Progenitor cell of endocrine pancreas (in vitro differentiated cells): Measurements from ENCODE around the gene RGS10. TPM values are rescaled to one million over a fixed set of nuclear protein-coding genes. Genes with fewer than 3 reads are reported as not detected.

Source experiments
- DNase-seq: peaks from one replicate; pipeline ENCODE4 v3.0.0; 2021; ENCODE audit warnings: low spot score; ENCODE audit not compliant: unreplicated experiment
- H3K27ac Mint-ChIP-seq: 2 replicates; pipeline ENCODE4 v1.8.0; 2021; ENCODE audit warnings: mild to moderate bottlenecking, moderate library complexity, mixed read lengths
- H3K27me3 Mint-ChIP-seq: 2 replicates; pipeline ENCODE4 v1.8.0; 2021; ENCODE audit warnings: mixed read lengths
- H3K36me3 Mint-ChIP-seq: 2 replicates; pipeline ENCODE4 v1.8.0; 2022; ENCODE audit warnings: mixed read lengths; ENCODE audit not compliant: insufficient read depth
- H3K4me1 Mint-ChIP-seq: 2 replicates; pipeline ENCODE4 v1.8.0; 2021; ENCODE audit warnings: low read depth, mixed read lengths
- H3K4me3 Mint-ChIP-seq: 2 replicates; pipeline ENCODE4 v1.8.0; 2021; ENCODE audit warnings: low read depth, mild to moderate bottlenecking, moderate library complexity, mixed read lengths
- H3K9me3 Mint-ChIP-seq: 2 replicates; pipeline ENCODE4 v1.8.0; 2021; ENCODE audit warnings: low read depth, mixed read lengths
- total RNA-seq: library from RNA; stranded (reverse); gene quantifications from 2 replicates; pipeline ENCODE4 v1.2.1, GENCODE V29; 2021
- TF ChIP-seq, protein P1 (sequence below): fragments of 200-600 bp; sonication (generic); IDR thresholded peaks from one replicate; pipeline ENCODE4 v1.5.0; 2021; ENCODE audit warnings: antibody characterized with exemption, mild to moderate bottlenecking; ENCODE audit not compliant: unreplicated experiment

RGS10 gene
- total RNA-seq, 1 donor from 2014 or later, result 0.96 TPM

DNA sequence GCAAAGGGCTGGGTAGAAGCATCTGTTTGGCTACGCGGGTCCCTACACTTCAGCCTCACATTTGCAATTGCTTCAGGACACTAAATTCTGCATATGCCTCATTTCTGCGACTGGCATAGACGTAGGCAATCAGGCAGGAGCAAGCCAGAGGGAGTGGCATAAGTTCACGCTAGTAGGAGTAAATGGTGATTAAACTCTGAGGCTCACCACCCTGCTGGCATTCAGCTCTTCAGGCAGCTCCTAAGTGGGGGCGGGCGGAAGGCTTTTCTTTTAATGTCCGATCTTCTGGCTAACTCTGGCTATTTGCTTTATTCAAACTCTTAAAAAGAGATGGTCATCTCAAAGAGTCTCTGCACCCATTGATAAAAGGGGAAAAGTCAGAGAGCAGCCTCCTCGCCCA is 45.3 kb downstream of the RGS10 start:
- Mint-ChIP-seq H3K4me1 (peaks cover 18% of the 10 kb centered on the region), H3K27ac (no peak overlapping the region), H3K4me3 (no peak overlapping the region), H3K27me3 (peaks cover 9% of the 10 kb centered on the region), H3K36me3 (no peaks in the 10 kb centered on the region), H3K9me3 (no peaks in the 10 kb centered on the region)
- TF ChIP-seq, protein P1, sequence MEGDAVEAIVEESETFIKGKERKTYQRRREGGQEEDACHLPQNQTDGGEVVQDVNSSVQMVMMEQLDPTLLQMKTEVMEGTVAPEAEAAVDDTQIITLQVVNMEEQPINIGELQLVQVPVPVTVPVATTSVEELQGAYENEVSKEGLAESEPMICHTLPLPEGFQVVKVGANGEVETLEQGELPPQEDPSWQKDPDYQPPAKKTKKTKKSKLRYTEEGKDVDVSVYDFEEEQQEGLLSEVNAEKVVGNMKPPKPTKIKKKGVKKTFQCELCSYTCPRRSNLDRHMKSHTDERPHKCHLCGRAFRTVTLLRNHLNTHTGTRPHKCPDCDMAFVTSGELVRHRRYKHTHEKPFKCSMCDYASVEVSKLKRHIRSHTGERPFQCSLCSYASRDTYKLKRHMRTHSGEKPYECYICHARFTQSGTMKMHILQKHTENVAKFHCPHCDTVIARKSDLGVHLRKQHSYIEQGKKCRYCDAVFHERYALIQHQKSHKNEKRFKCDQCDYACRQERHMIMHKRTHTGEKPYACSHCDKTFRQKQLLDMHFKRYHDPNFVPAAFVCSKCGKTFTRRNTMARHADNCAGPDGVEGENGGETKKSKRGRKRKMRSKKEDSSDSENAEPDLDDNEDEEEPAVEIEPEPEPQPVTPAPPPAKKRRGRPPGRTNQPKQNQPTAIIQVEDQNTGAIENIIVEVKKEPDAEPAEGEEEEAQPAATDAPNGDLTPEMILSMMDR, result no peak
- no peak for DNase-seq

GRCh38 chr10:119496273-119496672 is 46.2 kb downstream of the RGS10 start:
- peaks cover 18% of the 10 kb centered on the region for H3K4me1 Mint-ChIP-seq
- no peaks in the 10 kb centered on the region for H3K9me3 Mint-ChIP-seq
- no peak overlapping the region for H3K27ac Mint-ChIP-seq
- H3K4me3 Mint-ChIP-seq, result no peak overlapping the region
- peaks cover 3% of the 10 kb centered on the region for H3K27me3 Mint-ChIP-seq
- DNase-seq, result no peak
- no peaks in the 10 kb centered on the region for H3K36me3 Mint-ChIP-seq
- TF ChIP-seq, protein P1, result no peak

- Mint-ChIP-seq H3K27ac (no peak overlapping the region), H3K4me3 (no peak overlapping the region), H3K36me3 (no peaks in the 10 kb centered on the region), H3K27me3 (no peaks in the 10 kb centered on the region), H3K4me1 (peaks cover 18% of the 10 kb centered on the region), H3K9me3 (no peaks in the 10 kb centered on the region)
- no peak for DNase-seq
- TF ChIP-seq, protein P1, result no peak
Observed at GRCh38 chr10:119495545-119495944, 47.0 kb downstream of the RGS10 start.

DNA sequence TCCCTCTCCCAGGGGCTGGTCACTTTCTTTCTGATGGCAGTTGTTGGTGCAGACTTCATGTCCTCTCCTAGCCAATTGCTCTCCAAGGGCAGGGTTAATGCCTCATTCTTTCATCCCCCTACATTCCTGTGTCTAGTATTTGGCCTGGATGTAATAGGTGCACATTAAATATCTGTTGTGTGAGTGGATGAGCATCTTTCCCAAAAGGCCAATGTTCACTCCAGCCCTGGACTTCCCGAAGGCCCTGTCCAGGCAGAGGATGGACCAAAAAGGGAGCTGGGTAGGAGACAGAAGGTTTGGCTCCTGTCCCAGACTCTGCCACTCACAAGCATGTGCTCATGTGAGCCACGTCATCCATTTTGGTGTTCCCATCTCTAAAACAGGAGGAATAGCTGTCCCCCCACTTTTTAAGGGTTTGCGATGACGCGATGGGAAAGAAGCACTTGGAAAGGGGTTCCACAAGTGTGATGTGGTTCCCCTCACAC is 47.5 kb downstream of the RGS10 start:
- H3K27me3 Mint-ChIP-seq, result no peaks in the 10 kb centered on the region
- no peak for DNase-seq
- H3K27ac Mint-ChIP-seq, result no peak overlapping the region
- H3K4me3 Mint-ChIP-seq, result no peak overlapping the region
- TF ChIP-seq, protein P1, result no peak
- H3K4me1 Mint-ChIP-seq, result peaks cover 16% of the 10 kb centered on the region
- H3K9me3 Mint-ChIP-seq, result no peaks in the 10 kb centered on the region
- no peaks in the 10 kb centered on the region for H3K36me3 Mint-ChIP-seq

DNA sequence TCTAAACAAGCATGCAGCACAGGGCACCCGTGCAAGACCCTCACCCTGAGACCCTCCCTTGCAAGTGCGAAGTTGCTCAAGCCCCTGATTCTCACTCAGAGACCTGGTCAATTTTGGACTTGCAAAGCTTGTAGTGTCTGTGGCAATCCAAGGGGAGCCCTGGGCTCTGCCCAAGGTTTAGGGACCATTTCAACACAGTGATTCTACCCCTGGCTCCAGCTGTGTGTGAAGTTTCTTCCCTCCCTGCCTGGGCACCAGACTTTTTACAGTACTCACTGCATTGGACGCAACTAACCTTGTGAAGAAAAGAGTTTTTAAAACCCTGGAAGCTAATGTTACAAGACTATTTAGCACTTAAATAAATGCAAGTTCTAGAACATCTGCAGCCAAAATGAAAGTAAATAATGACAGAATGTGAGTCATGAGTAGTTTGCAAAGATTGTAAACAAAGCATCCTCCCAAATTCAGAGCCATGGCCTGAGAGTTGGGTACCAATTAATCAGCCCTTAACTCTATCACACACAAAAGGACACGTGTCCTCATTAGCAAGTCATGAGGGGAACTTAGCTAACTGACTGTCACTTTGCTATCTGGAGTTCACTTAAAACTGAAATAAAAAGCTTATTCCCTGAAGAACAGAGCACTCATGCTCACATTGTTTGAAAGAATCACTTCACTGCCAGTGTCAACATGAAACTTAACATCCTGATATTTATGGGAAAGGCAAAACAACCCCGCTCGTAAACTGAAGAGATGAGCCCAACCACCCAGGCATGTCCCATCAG is 48.1 kb downstream of the RGS10 start:
- Mint-ChIP-seq H3K36me3 (no peaks in the 10 kb centered on the region), H3K9me3 (no peaks in the 10 kb centered on the region), H3K4me3 (no peak overlapping the region), H3K27ac (no peak overlapping the region), H3K27me3 (no peaks in the 10 kb centered on the region), H3K4me1 (peaks cover 11% of the 10 kb centered on the region)
- no peak for DNase-seq
- TF ChIP-seq, protein P1, result no peak
